Tibial artery (tissue), 4 donors: ENCODE results near the gene CCDC39.

Experiments
- DNase-seq, 2 donors: peaks; one replicate each; pipeline ENCODE4 v3.0.0-alpha.2; 2019
- H3K27ac ChIP-seq, 2 donors: fragments of 200-600 bp; sonication (generic) in 1 of 2; 1 replicate in 1 of 2; 2 replicates in 1 of 2; pipeline ENCODE4 v1.5.1; 2018 to 2019; ENCODE audit warnings: mild to moderate bottlenecking in 1 of 2
- H3K27me3 ChIP-seq, 2 donors: fragments of 200-600 bp; sonication (generic) in 1 of 2; one replicate each; pipeline versions ENCODE4 v1.5.1 to v1.6.0; 2016 to 2019
- H3K36me3 ChIP-seq, 3 donors: fragments of 200-600 bp; sonication (generic) in 2 of 3; one replicate each; pipeline ENCODE4 v1.5.1; 2016 to 2019; ENCODE audit warnings: mild to moderate bottlenecking in 2 of 3
- H3K4me1 ChIP-seq, 4 donors: fragments of 200-600 bp; sonication (generic) in 2 of 4; 1 replicate in 3 of 4; 2 replicates in 1 of 4; pipeline ENCODE4 v1.5.1; 2016 to 2019
- H3K4me3 ChIP-seq, 2 donors: fragments of 200-600 bp; sonication (generic) in 1 of 2; 1 replicate in 1 of 2; 2 replicates in 1 of 2; pipeline ENCODE4 v1.5.1; 2018 to 2019; ENCODE audit warnings: mild to moderate bottlenecking in 2 of 2
- H3K9me3 ChIP-seq, 3 donors: fragments of 200-600 bp; sonication (generic) in 1 of 3; one replicate each; pipeline ENCODE4 v1.5.1; 2016 to 2019
- CTCF ChIP-seq, 2 experiments: fragments of 200-600 bp in 1 of 2; fragments of 450-650 bp in 1 of 2; IDR thresholded peaks; one replicate each; pipeline ENCODE4 v1.5.1; 2017 to 2019; ENCODE audit warnings: antibody characterized with exemption in 2 of 2, mild to moderate bottlenecking in 1 of 2, moderate library complexity in 1 of 2
- intact Hi-C: fragments of 100-400 bp; cut with DNase I; formaldehyde crosslinking; loops from one replicate; pipeline ENCODE4 v1.15.0; 2023; ENCODE audit warnings: low total_unique reads

Gene CCDC39

GRCh38 chr3:180700941-180701340, 21.7 kb upstream of the CCDC39 start:
- no peak for DNase-seq
- no peak overlapping the region for H3K27ac ChIP-seq
- no peaks in the 10 kb centered on the region for H3K4me1 ChIP-seq
- H3K9me3 ChIP-seq, result no peaks in the 10 kb centered on the region
- intact Hi-C loops, result no loop called here
- H3K27me3 ChIP-seq, result no peaks in the 10 kb centered on the region
- TF ChIP-seq CTCF (IDR thresholded peaks at IDR 0.05), result no peak
- H3K4me3 ChIP-seq, result no peak overlapping the region
- H3K36me3 ChIP-seq, result no peaks in the 10 kb centered on the region

DNA sequence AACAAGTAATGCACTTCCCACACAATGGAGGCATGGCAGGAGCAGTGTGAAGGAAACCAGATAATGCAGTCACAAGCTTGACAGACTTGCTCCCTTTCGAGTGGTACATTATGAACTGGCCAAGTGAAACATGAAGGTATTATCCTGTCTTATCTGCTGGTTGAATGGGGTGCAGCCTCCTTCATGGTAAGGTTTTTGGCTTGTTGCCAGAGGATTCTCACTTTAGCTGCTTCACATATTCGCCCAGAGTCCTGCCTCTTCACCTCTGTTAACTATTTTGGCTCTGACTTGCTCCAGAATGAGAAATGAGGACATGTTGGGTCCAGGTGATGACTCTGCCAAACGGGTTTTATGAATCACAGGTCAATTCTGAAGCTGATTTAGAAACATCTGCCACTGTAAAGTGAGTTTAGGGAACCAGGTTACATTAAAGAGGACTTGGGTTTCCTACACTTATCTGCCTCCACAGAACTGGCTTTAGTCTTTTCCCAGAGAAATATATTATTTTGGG, 19.5 kb upstream of the CCDC39 start:
- intact Hi-C loops, result no loop called here
- DNase-seq, result no peak
- Histone ChIP-seq H3K4me1 (no peaks in the 10 kb centered on the region), H3K9me3 (no peaks in the 10 kb centered on the region), H3K27ac (no peak overlapping the region), H3K36me3 (no peaks in the 10 kb centered on the region), H3K27me3 (no peaks in the 10 kb centered on the region), H3K4me3 (no peak overlapping the region)
- TF ChIP-seq CTCF (IDR thresholded peaks at IDR 0.05), result no peak

GRCh38 chr3:180694321-180694720, 15.0 kb upstream of the CCDC39 start:
- Histone ChIP-seq H3K4me3 (no peak overlapping the region), H3K27me3 (no peaks in the 10 kb centered on the region), H3K4me1 (no peaks in the 10 kb centered on the region), H3K27ac (no peak overlapping the region), H3K36me3 (no peaks in the 10 kb centered on the region), H3K9me3 (no peaks in the 10 kb centered on the region)
- intact Hi-C loops, result no loop called here
- DNase-seq, result no peak
- TF ChIP-seq CTCF (IDR thresholded peaks at IDR 0.05), result no peak

- no peaks in the 10 kb centered on the region for H3K9me3 ChIP-seq
- intact Hi-C loops, result no loop called here
- H3K36me3 ChIP-seq, result no peaks in the 10 kb centered on the region
- no peak for TF ChIP-seq CTCF (IDR thresholded peaks at IDR 0.05)
- no peak overlapping the region for H3K4me3 ChIP-seq
- no peak overlapping the region for H3K27ac ChIP-seq
- no peak for DNase-seq
- no peaks in the 10 kb centered on the region for H3K4me1 ChIP-seq
- H3K27me3 ChIP-seq, result no peaks in the 10 kb centered on the region
Observed at GRCh38 chr3:180693656-180694055, 14.4 kb upstream of the CCDC39 start.

GRCh38 chr3:180690061-180690460, 10.8 kb upstream of the CCDC39 start:
- DNase-seq, result no peak
- H3K27ac ChIP-seq, result no peak overlapping the region
- no peak for TF ChIP-seq CTCF (IDR thresholded peaks at IDR 0.05)

DNA sequence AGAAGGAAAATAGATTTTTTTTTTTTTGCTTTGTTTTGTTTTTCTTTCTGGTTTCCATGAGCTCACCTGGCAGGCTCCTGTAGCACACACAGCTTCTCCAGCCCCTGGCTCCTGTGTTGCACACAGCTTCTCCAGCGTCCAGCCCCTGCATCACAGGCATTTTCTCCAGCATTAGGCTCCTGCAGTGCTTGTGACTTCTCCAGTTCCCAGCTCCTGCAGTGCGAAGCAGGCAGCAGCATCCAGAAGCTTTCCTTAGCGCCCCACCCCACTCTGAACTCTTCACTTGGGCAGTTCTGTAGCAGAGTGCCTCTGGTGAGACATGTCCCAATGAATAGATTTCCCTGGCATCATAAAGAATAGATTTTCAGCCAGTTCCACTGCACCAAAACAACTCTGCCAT, 5.5 kb upstream of the CCDC39 start:
- intact Hi-C loops, result no loop called here
- TF ChIP-seq CTCF (IDR thresholded peaks at IDR 0.05), result no peak
- Histone ChIP-seq H3K36me3 (no peaks in the 10 kb centered on the region), H3K9me3 (no peaks in the 10 kb centered on the region), H3K4me3 (no peak overlapping the region), H3K27ac (no peak overlapping the region), H3K4me1 (peaks cover 0 to 8% (median 2%) of the 10 kb centered on the region in 4 donors), H3K27me3 (peaks cover 0 to 4% of the 10 kb centered on the region in 2 donors)
- DNase-seq, result no peak

More at GRCh38 chr3:180690061-180690460, 10.8 kb upstream of the CCDC39 start:
- H3K4me3 ChIP-seq, result no peak overlapping the region
- intact Hi-C loops, result no loop called here
- H3K36me3 ChIP-seq, result no peaks in the 10 kb centered on the region
- no peaks in the 10 kb centered on the region for H3K27me3 ChIP-seq
- no peaks in the 10 kb centered on the region for H3K4me1 ChIP-seq
- no peaks in the 10 kb centered on the region for H3K9me3 ChIP-seq
